Lower lobe of right lung (tissue), 2 donors: ENCODE data around the gene PRKAR1B. TPM values are rescaled to one million over a fixed set of nuclear protein-coding genes. Genes with fewer than 3 reads are reported as not detected.
A peak's percentile ranks its signal among the peaks of the same experiment; 100 is the strongest.
"Not testable (repeated sequence)": the region's sequence is repeated elsewhere in the genome, so short reads cannot be mapped to it uniquely, and the experiment has no call there.

Experiments
- ATAC-seq, 2 donors: fragments of 200-7000 bp; cut with Tn5 transposase; one replicate each; pipeline ENCODE4 v1.9.1; 2020 to 2022; ENCODE audit warnings: mild to moderate bottlenecking in 2 of 2, moderate library complexity in 2 of 2
- DNase-seq: peaks from one replicate; pipeline ENCODE4 v3.0.0-alpha.2; 2020
- H3K27ac ChIP-seq: fragments of 200-600 bp; one replicate; pipeline ENCODE4 v1.8.0; 2022
- H3K27me3 ChIP-seq: fragments of 200-600 bp; one replicate; pipeline ENCODE4 v1.8.0; 2022; ENCODE audit warnings: low read depth
- H3K36me3 ChIP-seq: fragments of 200-600 bp; one replicate; pipeline ENCODE4 v1.8.0; 2022; ENCODE audit warnings: mild to moderate bottlenecking
- H3K4me1 ChIP-seq: fragments of 200-600 bp; one replicate; pipeline ENCODE4 v1.8.0; 2022
- H3K4me3 ChIP-seq: fragments of 200-600 bp; one replicate; pipeline ENCODE4 v1.8.0; 2022; ENCODE audit warnings: mild to moderate bottlenecking
- H3K9me3 ChIP-seq: fragments of 200-600 bp; one replicate; pipeline ENCODE4 v1.8.0; 2022
- CTCF ChIP-seq: fragments of 200-600 bp; IDR thresholded peaks from one replicate; pipeline ENCODE4 v1.8.0; 2022; ENCODE audit warnings: antibody characterized with exemption, mild to moderate bottlenecking
- intact Hi-C: fragments of 100-400 bp; cut with DNase I; formaldehyde crosslinking; loops from one replicate; pipeline ENCODE4 v1.11.0; 2022
- total RNA-seq: library from RNA; stranded (reverse); fragmentation: NEBNext Ultra II Directional; extraction: Animal tissue kit (Norgen Biotek cat#: 25700); gene quantifications from one replicate; pipeline ENCODE4 v1.2.1, GENCODE V29; 2021
- donor health status: DM: no; HTN: yes; CAD: no; lungs with severe emphysema.

The PRKAR1B gene
- total RNA-seq, 1 donor from 2014 or later = 16.8 TPM

- no peak overlapping the region for H3K27ac ChIP-seq
- H3K9me3 ChIP-seq = no peaks in the 10 kb centered on the region
- TF ChIP-seq CTCF = no peak
- H3K36me3 ChIP-seq = no peaks in the 10 kb centered on the region
- no peaks in the 10 kb centered on the region for H3K27me3 ChIP-seq
- no peaks in the 10 kb centered on the region for H3K4me1 ChIP-seq
- no peak for ATAC-seq
- intact Hi-C loops = no loop called here
- DNase-seq = no peak
- H3K4me3 ChIP-seq = no peak overlapping the region
These were observed 89.3 kb downstream of the PRKAR1B start for GRCh38 chr7:637826-638225.

GRCh38 chr7:636396-636795, 90.7 kb downstream of the PRKAR1B start:
- ATAC-seq (peak; percentile 25 to 83), DNase-seq (no peak)
- no peaks in the 10 kb centered on the region for H3K27me3 ChIP-seq
- TF ChIP-seq CTCF = peak; percentile 34
- no peaks in the 10 kb centered on the region for H3K4me1 ChIP-seq
- no peaks in the 10 kb centered on the region for H3K36me3 ChIP-seq
- no peak overlapping the region for H3K27ac ChIP-seq
- no peak overlapping the region for H3K4me3 ChIP-seq
- intact Hi-C loops = no loop called here
- no peaks in the 10 kb centered on the region for H3K9me3 ChIP-seq

- ATAC-seq, H3K27ac ChIP-seq: not testable (repeated sequence)
These were observed 91.2 kb downstream of the PRKAR1B start for GRCh38 chr7:635687-636382.

GRCh38 chr7:635227-635626, 91.9 kb downstream of the PRKAR1B start:
- Histone ChIP-seq H3K36me3 (no peaks in the 10 kb centered on the region), H3K9me3 (no peaks in the 10 kb centered on the region), H3K4me1 (no peaks in the 10 kb centered on the region), H3K4me3 (no peak overlapping the region), H3K27ac (no peak overlapping the region), H3K27me3 (no peaks in the 10 kb centered on the region)
- ATAC-seq = no peak
- intact Hi-C loops = no loop called here
- no peak for TF ChIP-seq CTCF
- DNase-seq = no peak

More at GRCh38 chr7:635687-636382, 91.2 kb downstream of the PRKAR1B start:
- H3K4me1 ChIP-seq, H3K4me3 ChIP-seq, H3K27me3 ChIP-seq, H3K9me3 ChIP-seq, H3K36me3 ChIP-seq, DNase-seq, intact Hi-C loops: not testable (repeated sequence)

GRCh38 chr7:633381-634018, 93.6 kb downstream of the PRKAR1B start:
- Histone ChIP-seq H3K9me3 (no peaks in the 10 kb centered on the region), H3K27me3 (no peaks in the 10 kb centered on the region), H3K36me3 (no peaks in the 10 kb centered on the region), H3K4me1 (no peaks in the 10 kb centered on the region), H3K4me3 (no peak overlapping the region), H3K27ac (no peak overlapping the region)
- DNase-seq = no peak
- ATAC-seq = no peak
- intact Hi-C loops = no loop called here
- no peak for TF ChIP-seq CTCF

GRCh38 chr7:632831-633210, 94.3 kb downstream of the PRKAR1B start:
- intact Hi-C loops = no loop called here

More at GRCh38 chr7:632831-633210, 94.3 kb downstream of the PRKAR1B start:
- DNase-seq (no peak), ATAC-seq (no peak)
- Histone ChIP-seq H3K27ac (no peak overlapping the region), H3K36me3 (no peaks in the 10 kb centered on the region), H3K4me3 (no peak overlapping the region), H3K9me3 (no peaks in the 10 kb centered on the region), H3K4me1 (no peaks in the 10 kb centered on the region), H3K27me3 (no peaks in the 10 kb centered on the region)
- no peak for TF ChIP-seq CTCF
